HG03469 (cell line): ENCODE results near the gene MNX1.

Experiments
- ATAC-seq: cut with Tn5 transposase; IDR thresholded peaks from one replicate; pipeline ENCODE4 v1.9.1; 2021; ENCODE audit warnings: mild to moderate bottlenecking, moderate library complexity, moderate number of reproducible peaks; ENCODE audit not compliant: unreplicated experiment

Gene MNX1

GRCh38 chr7:156979711-156980110, 30.8 kb downstream of the MNX1 start:
- ATAC-seq = no peak

- no peak for ATAC-seq
Measured at GRCh38 chr7:156979007-156979606, 31.4 kb downstream of the MNX1 start.

- ATAC-seq = no peak
Measured at GRCh38 chr7:156975620-156976019, 34.8 kb downstream of the MNX1 start.

GRCh38 chr7:156969972-156970420, 40.5 kb downstream of the MNX1 start:
- ATAC-seq = no peak

GRCh38 chr7:156968183-156968582, 42.3 kb downstream of the MNX1 start:
- no peak for ATAC-seq

GRCh38 chr7:156966387-156966786, 44.1 kb downstream of the MNX1 start:
- ATAC-seq = no peak

- ATAC-seq = no peak
Measured at GRCh38 chr7:156964971-156965370, 45.5 kb downstream of the MNX1 start.

GRCh38 chr7:156963472-156963871, 47.0 kb downstream of the MNX1 start:
- ATAC-seq = no peak

- ATAC-seq = no peak
Measured at GRCh38 chr7:156962897-156963296, 47.6 kb downstream of the MNX1 start.

GRCh38 chr7:156962145-156962544, 48.3 kb downstream of the MNX1 start:
- no peak for ATAC-seq

- no peak for ATAC-seq
Measured at GRCh38 chr7:156956727-156957126, 53.7 kb downstream of the MNX1 start.

- ATAC-seq = no peak
Measured at GRCh38 chr7:156954941-156955340, 55.5 kb downstream of the MNX1 start.
